ENCODE measurements around the gene VAMP1. TPM values are rescaled to one million over a fixed set of nuclear protein-coding genes. Genes with fewer than 3 reads are reported as not detected.
A peak's percentile ranks its signal among the peaks of the same experiment; 100 is the strongest.

Gene VAMP1
- total RNA-seq (2016; rRNA removed; fragmentation: Illumina TruSeq; extraction: Trizol) (0.45 and 2.5 TPM in 2 replicates), polyA plus RNA-seq (2011; rRNA removed) (7.4 and 8.0 TPM in 2 replicates), polyA minus RNA-seq (2011; rRNA and poly(A)+ RNA removed; ENCODE audit: low replicate concordance) (5.9 and 16.5 TPM in 2 replicates), Bru-seq, nascent RNA (percentile 66 among the genes with signal in this experiment), BruChase-seq, experiment 1, labeled RNA remaining after a 6-hour chase (percentile 51 among the genes with signal in this experiment), BruChase-seq, experiment 2, labeled RNA remaining after a 2-hour chase (percentile 64 among the genes with signal in this experiment)
- 0.81 TPM in 1 of 2 replicates, not detected in the other for total RNA-seq (2016; cell fraction: cytosol; rRNA removed; fragmentation: Illumina TruSeq; extraction: Trizol; ENCODE audit: low read depth)
- 0.97 and 3.1 TPM in 2 replicates for total RNA-seq (2016; cell fraction: insoluble cytoplasmic fraction; rRNA removed; fragmentation: Illumina TruSeq; extraction: Trizol)
- 0.59 and 0.68 TPM in 2 replicates for total RNA-seq (2016; cell fraction: membrane; rRNA removed; fragmentation: Illumina TruSeq; extraction: Trizol)
- 5.5 and 5.9 TPM in 2 replicates for total RNA-seq (2016; cell fraction: nucleus; rRNA removed; fragmentation: Illumina TruSeq; extraction: Trizol)
- polyA plus RNA-seq (2011; cell fraction: cytosol; rRNA removed) = 2.5 and 2.8 TPM in 2 replicates
- polyA plus RNA-seq (2011; cell fraction: nucleus; rRNA removed) = 25.6 and 29.4 TPM in 2 replicates
- polyA plus RNA-seq (2012) = 3.2 and 3.5 TPM in 2 replicates
- polyA plus RNA-seq (2016; cell fraction: cytosol; fragmentation: Illumina TruSeq; extraction: Trizol; ENCODE audit: low read depth) = 0.18 and 0.24 TPM in 2 replicates
- polyA plus RNA-seq (2016; cell fraction: insoluble cytoplasmic fraction; fragmentation: Illumina TruSeq; extraction: Trizol; ENCODE audit: low read depth) = 1.4 and 2.2 TPM in 2 replicates
- 0.49 and 0.91 TPM in 2 replicates for polyA plus RNA-seq (2016; cell fraction: membrane; fragmentation: Illumina TruSeq; extraction: Trizol; ENCODE audit: low read depth)
- 12.1 and 15.4 TPM in 2 replicates for polyA plus RNA-seq (2016; cell fraction: nucleus; fragmentation: Illumina TruSeq; extraction: Trizol; ENCODE audit: insufficient read depth, low read depth)
- 0.99 and 1.8 TPM in 2 replicates for polyA minus RNA-seq (2011; cell fraction: cytosol; rRNA and poly(A)+ RNA removed)
- polyA minus RNA-seq (2011; cell fraction: nucleus; rRNA and poly(A)+ RNA removed) = 9.4 and 13.9 TPM in 2 replicates
- long read RNA-seq, experiment 1, partial matches to known transcripts = 0 of 1 reads
- long read RNA-seq, experiment 1, other reads (novel, unspliced or antisense) = 0 of 1 reads
- long read RNA-seq, experiment 2, partial matches to known transcripts = 0 of 3 reads
- long read RNA-seq, experiment 2, other reads (novel, unspliced or antisense) = 1 of 3 reads

DNA sequence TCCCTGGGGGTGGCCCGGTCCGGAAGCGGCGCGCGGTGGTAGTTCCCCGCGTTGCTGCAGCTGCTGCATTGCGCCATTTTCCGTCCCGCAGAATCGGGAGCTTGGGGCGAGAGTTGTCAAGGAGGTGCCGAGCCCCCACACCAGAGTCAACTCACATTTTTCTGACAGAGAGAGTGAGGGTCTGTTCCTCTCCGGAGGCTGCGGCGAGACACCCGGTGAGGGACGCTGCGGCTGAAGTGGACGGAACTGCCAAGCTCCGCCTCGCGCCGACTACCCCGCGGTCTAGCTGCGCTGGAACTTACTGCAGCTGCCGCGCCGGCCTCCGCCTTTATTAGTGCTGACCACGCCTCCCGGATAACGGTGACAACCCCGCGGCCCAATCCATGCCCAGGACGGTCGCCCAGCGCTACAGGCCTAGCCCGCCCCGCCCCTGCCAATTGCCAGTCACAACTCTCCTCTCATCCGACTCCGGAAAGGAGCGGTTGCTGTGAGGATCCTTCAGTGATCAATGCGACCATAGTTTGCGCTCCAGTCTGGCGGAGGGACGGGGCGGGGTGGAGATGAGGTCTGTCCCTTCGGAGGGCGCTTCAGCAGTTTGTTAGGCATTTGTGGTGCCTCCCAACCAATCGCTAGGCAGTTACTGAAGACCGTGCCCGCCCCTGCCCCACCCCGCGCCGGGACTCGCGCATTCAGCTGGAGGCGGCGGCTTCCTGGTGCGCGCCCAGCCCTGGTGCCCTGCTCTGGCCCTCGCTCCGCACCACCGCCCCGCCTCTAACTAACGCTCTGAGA, at the start of gene VAMP1:
TSS of gene VAMP1 (minus strand) at position 303 of the 789 bp plus-strand sequence. CDS start at position 157, 146 bp downstream.
- CTCF ChIA-PET (ENCODE audit: low intra/inter-chr PET ratio, low total read pairs) = no interaction called here
- peak within 1 kb of the TSS; percentile 64 for H3K9ac ChIP-seq (ENCODE audit: insufficient read depth, low read depth, low read length)
- BruUV-seq (replicated peaks) = no TSS peak
- no peaks in the 10 kb centered on the region for H3K79me2 ChIP-seq (ENCODE audit: insufficient read depth, low read length)
- intact Hi-C loops (cut with micrococcal nuclease; ENCODE audit: unreplicated experiment) = loop anchor here (10.0 kb wide), 1 partner anchor 64 kb away; the partner anchor contains the start of gene GAPDH
- no peak within 1 kb of the TSS for H2AFZ ChIP-seq (ENCODE audit: low read length)
- H4K20me1 ChIP-seq (ENCODE audit: insufficient read depth, low read length) = no peaks in the 10 kb centered on the region
- POLR2A ChIA-PET = interaction anchor here (1.0 to 4.2 kb wide), 36 partner anchors 9 to 400 kb away, joined by 3 to 68 read pairs (median 7); partner anchors contain the start of genes GAPDH, LTBR, MRPL51 and NOP2
- H3K9me3 ChIP-seq (ENCODE audit: low read length) = no peaks in the 10 kb centered on the region
- H3K27me3 ChIP-seq (ENCODE audit: control insufficient read depth in 1 of 2, insufficient read depth in 2 of 2, low read length in 2 of 2) = no peaks in the 10 kb centered on the region
- H3K4me1 ChIP-seq (ENCODE audit: insufficient read depth, low read length) = peaks cover 44% of the 10 kb centered on the region
- H3K36me3 ChIP-seq (replicated peaks in 1 of 2; ENCODE audit: control insufficient read depth in 1 of 2, insufficient read depth in 2 of 2, low read length in 2 of 2) = peaks cover 0 to 4% of the 10 kb centered on the region in 2 experiments; a peak in 1 of 5 replicates
- H3K4me2 ChIP-seq (ENCODE audit: low read depth, low read length) = peak within 1 kb of the TSS; percentile 98
- DNase-seq (ENCODE audit: low spot score) (peak; percentile 97), FAIRE-seq (peak; percentile 92), ATAC-seq (peak; percentile 96)
- 6% methylated on average over 10 of the region's 69 CpGs for WGBS (ENCODE audit: low lambda C conversion rate)
- peak within 1 kb of the TSS; percentile 56 for H3K27ac ChIP-seq (ENCODE audit: extremely low read length, insufficient read depth, low read length)
- peak within 1 kb of the TSS; percentile 69 to 76 (median 74) for H3K4me3 ChIP-seq (replicated peaks in 1 of 3; ENCODE audit: insufficient read depth in 1 of 3, low read depth in 2 of 3, low read length in 3 of 3)
- in situ Hi-C loops (cut with HindIII; ENCODE audit: extremely low pct_ligation_motif_present, low pct_unique_long_range_greater_than_20kb) = loop anchor here (25.0 kb wide), 1 partner anchor 408 kb away; no protein-coding TSS in a partner anchor
- TF ChIP-seq NFIB (CRISPR knock-in tag; IDR thresholded peaks at IDR 0.05; ENCODE audit: borderline replicate concordance) = no peak
- TF ChIP-seq, protein P1, sequence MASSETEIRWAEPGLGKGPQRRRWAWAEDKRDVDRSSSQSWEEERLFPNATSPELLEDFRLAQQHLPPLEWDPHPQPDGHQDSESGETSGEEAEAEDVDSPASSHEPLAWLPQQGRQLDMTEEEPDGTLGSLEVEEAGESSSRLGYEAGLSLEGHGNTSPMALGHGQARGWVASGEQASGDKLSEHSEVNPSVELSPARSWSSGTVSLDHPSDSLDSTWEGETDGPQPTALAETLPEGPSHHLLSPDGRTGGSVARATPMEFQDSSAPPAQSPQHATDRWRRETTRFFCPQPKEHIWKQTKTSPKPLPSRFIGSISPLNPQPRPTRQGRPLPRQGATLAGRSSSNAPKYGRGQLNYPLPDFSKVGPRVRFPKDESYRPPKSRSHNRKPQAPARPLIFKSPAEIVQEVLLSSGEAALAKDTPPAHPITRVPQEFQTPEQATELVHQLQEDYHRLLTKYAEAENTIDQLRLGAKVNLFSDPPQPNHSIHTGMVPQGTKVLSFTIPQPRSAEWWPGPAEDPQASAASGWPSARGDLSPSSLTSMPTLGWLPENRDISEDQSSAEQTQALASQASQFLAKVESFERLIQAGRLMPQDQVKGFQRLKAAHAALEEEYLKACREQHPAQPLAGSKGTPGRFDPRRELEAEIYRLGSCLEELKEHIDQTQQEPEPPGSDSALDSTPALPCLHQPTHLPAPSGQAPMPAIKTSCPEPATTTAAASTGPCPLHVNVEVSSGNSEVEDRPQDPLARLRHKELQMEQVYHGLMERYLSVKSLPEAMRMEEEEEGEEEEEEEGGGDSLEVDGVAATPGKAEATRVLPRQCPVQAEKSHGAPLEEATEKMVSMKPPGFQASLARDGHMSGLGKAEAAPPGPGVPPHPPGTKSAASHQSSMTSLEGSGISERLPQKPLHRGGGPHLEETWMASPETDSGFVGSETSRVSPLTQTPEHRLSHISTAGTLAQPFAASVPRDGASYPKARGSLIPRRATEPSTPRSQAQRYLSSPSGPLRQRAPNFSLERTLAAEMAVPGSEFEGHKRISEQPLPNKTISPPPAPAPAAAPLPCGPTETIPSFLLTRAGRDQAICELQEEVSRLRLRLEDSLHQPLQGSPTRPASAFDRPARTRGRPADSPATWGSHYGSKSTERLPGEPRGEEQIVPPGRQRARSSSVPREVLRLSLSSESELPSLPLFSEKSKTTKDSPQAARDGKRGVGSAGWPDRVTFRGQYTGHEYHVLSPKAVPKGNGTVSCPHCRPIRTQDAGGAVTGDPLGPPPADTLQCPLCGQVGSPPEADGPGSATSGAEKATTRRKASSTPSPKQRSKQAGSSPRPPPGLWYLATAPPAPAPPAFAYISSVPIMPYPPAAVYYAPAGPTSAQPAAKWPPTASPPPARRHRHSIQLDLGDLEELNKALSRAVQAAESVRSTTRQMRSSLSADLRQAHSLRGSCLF (CRISPR knock-in tag; IDR thresholded peaks at IDR 0.05; ENCODE audit: borderline replicate concordance) = no peak
- TF ChIP-seq TAF1 (CRISPR knock-in tag; IDR thresholded peaks at IDR 0.05) = peak; percentile 98
- no peak for TF ChIP-seq RNF219 (CRISPR knock-in tag; IDR thresholded peaks at IDR 0.05)
- no peak for TF ChIP-seq ZMYM2 (CRISPR knock-in tag; IDR thresholded peaks at IDR 0.05)
- peak; percentile 63 for TF ChIP-seq PHF20 (CRISPR knock-in tag; IDR thresholded peaks at IDR 0.05)
- TF ChIP-seq ZNF749 (CRISPR knock-in tag; IDR thresholded peaks at IDR 0.05; ENCODE audit: borderline replicate concordance) = peak; percentile 82
- TF ChIP-seq ARHGAP35 (CRISPR knock-in tag; IDR thresholded peaks at IDR 0.05; ENCODE audit: borderline replicate concordance) = no peak; the same call in 1 of the 2 replicates
